ENCODE measurements around the gene IGSF23. TPM values are rescaled to one million over a fixed set of nuclear protein-coding genes. Genes with fewer than 3 reads are reported as not detected.

IGSF23 gene
- not detected for total RNA-seq

GRCh38 chr19:44613295-44614178, at the start of gene IGSF23:
IGSF23 (plus strand) TSS chr19:44613563; CDS start chr19:44613646, 83 bp downstream.
- H3K4me1 ChIP-seq, result peaks cover 0 to 9% (median 4%) of the 10 kb centered on the region in 4 donors
- WGBS, 2 donors (ENCODE audit: low coverage in 1 of 2), result 66 to 100% methylated on average over 1 to 25 of the region's 25 CpGs
- in situ Hi-C loops (cut with MboI; ENCODE audit: low pct_ligation_motif_present in 1 of 4, low pct_unique_long_range_greater_than_20kb in 1 of 4, low sequenced_read_pairs in 3 of 4), result no loop called here

GRCh38 chr19:44566984-44567383, 46.4 kb upstream of the IGSF23 start:
- H3K9me3 ChIP-seq, result no peaks in the 10 kb centered on the region
- in situ Hi-C loops (cut with MboI; ENCODE audit: low pct_ligation_motif_present in 1 of 4, low pct_unique_long_range_greater_than_20kb in 1 of 4, low sequenced_read_pairs in 3 of 4), result no loop called here
- H3K4me3 ChIP-seq, result no peak overlapping the region
- H3K4me1 ChIP-seq, result peaks cover 0 to 3% (median 0%) of the 10 kb centered on the region in 4 donors
- WGBS, 2 donors (ENCODE audit: low coverage in 1 of 2), result 32 to 40% methylated on average over 5 of the region's 5 CpGs
- TF ChIP-seq POLR2AphosphoS5 (IDR thresholded peaks at IDR 0.05), result no peak
- H3K27ac ChIP-seq, result no peak overlapping the region
- intact Hi-C loops (cut with DNase I; ENCODE audit: low total_unique reads), result no loop called here
- DNase-seq, result no peak
- no peaks in the 10 kb centered on the region for H3K36me3 ChIP-seq
- H3K27me3 ChIP-seq, result peaks cover 45% of the 10 kb centered on the region

More at GRCh38 chr19:44613295-44614178, at the start of gene IGSF23:
- Histone ChIP-seq H3K9me3 (no peaks in the 10 kb centered on the region), H3K27ac (no peak within 1 kb of the TSS), H3K4me3 (no peak within 1 kb of the TSS), H3K36me3 (no peaks in the 10 kb centered on the region), H3K27me3 (no peaks in the 10 kb centered on the region)
- TF ChIP-seq EP300 (IDR thresholded peaks at IDR 0.05; ENCODE audit: low read depth) (no peak), CTCF (IDR thresholded peaks at IDR 0.05) (no peak)
- peak; percentile 30 for DNase-seq
- intact Hi-C loops (cut with DNase I; ENCODE audit: low total_unique reads), result no loop called here

- H3K36me3 ChIP-seq, result no peaks in the 10 kb centered on the region
- no peak overlapping the region for H3K27ac ChIP-seq
- H3K4me3 ChIP-seq, result no peak overlapping the region
- 65 to 70% methylated on average over 2 of the region's 2 CpGs for WGBS, 2 donors (ENCODE audit: low coverage in 1 of 2)
- DNase-seq, result no peak
- H3K4me1 ChIP-seq, result peaks cover 0 to 3% (median 0%) of the 10 kb centered on the region in 4 donors
- TF ChIP-seq EP300 (IDR thresholded peaks at IDR 0.05; ENCODE audit: low read depth) (no peak), CTCF (IDR thresholded peaks at IDR 0.05) (no peak), POLR2A (IDR thresholded peaks at IDR 0.05) (no peak)
- H3K27me3 ChIP-seq, result peaks cover 43% of the 10 kb centered on the region
- in situ Hi-C loops (cut with MboI; ENCODE audit: low pct_ligation_motif_present in 1 of 4, low pct_unique_long_range_greater_than_20kb in 1 of 4, low sequenced_read_pairs in 3 of 4) (no loop called here), intact Hi-C loops (cut with DNase I; ENCODE audit: low total_unique reads) (loop anchor here (2.0 kb wide), 1 partner anchor 91 kb away; no protein-coding TSS in a partner anchor)
- H3K9me3 ChIP-seq, result no peaks in the 10 kb centered on the region
These were observed 45.6 kb upstream of the IGSF23 start for GRCh38 chr19:44567745-44568144.

- TF ChIP-seq EP300 (IDR thresholded peaks at IDR 0.05; ENCODE audit: low read depth) (no peak), CTCF (IDR thresholded peaks at IDR 0.05) (no peak), POLR2AphosphoS5 (IDR thresholded peaks at IDR 0.05) (no peak), POLR2A (IDR thresholded peaks at IDR 0.05) (no peak)
- peaks cover 36% of the 10 kb centered on the region for H3K27me3 ChIP-seq
- DNase-seq, result no peak
- in situ Hi-C loops (cut with MboI; ENCODE audit: low pct_ligation_motif_present in 1 of 4, low pct_unique_long_range_greater_than_20kb in 1 of 4, low sequenced_read_pairs in 3 of 4) (loop anchor here (5.0 to 10.0 kb wide), 3 partner anchors 84 to 92 kb away; no protein-coding TSS in a partner anchor), intact Hi-C loops (cut with DNase I; ENCODE audit: low total_unique reads) (no loop called here)
- H3K9me3 ChIP-seq, result no peaks in the 10 kb centered on the region
- no peak overlapping the region for H3K4me3 ChIP-seq
- no peaks in the 10 kb centered on the region for H3K36me3 ChIP-seq
- H3K4me1 ChIP-seq, result peaks cover 0 to 3% (median 0%) of the 10 kb centered on the region in 4 donors
- WGBS, 2 donors (ENCODE audit: low coverage in 1 of 2), result 42 to 51% methylated on average over 2 to 3 of the region's 3 CpGs
- no peak overlapping the region for H3K27ac ChIP-seq
These were observed 42.8 kb upstream of the IGSF23 start for GRCh38 chr19:44570603-44570983.

Data from transverse colon (tissue), 4 donors.